Measurements from ENCODE around the gene EPN1. TPM values are rescaled to one million over a fixed set of nuclear protein-coding genes. Genes with fewer than 3 reads are reported as not detected.

The EPN1 gene
- total and polyA plus RNA-seq, 9 of the 15 experiments (the other 6 are each of a cell fraction or from before 2014, with no cell fraction given): 0.08 to 138 (median 12.7) TPM

DNA sequence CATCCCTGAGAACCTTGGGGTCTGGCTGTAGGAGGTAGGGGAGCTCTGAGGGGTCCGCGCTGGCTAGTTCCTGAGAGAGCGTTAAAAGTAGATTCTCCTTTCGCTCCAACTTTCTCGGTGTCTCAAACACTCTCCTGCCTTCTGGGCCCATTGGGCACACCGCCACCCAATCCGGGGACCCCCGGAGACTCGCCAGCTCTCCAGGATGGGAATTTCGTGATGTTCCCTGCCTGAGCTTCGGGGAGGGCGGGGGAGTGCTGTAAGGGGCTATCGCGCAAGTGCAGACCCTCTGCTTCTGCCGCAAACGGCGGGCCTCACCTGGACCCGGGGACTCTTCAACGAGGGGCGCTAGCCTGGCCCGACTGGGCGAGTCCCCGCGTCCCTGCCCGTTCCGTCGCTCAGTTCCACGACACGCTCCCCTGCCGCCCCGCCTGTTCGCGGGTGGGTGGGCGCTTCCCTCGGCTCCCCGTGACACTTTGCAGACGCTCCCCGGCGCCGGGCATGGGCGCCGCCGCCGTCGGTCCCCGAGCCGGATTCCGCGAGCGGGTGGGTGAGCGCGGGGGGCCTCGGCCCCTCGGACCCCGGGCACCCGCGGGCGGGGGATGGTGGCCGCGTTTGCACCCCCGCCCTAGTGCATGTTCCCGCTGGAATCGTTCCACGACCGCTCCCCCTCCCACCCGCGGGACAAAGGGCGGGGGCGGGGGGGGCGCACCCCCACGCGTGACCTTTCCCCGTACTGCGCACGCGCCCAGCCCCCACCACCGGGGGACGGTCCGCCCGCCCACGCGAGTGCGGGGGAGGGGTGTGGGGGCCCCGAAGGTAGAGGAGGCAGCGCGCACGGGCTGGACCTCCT lies 27.1 kb upstream of the EPN1 start, which contains the start of gene CCDC106 (continued):
- 0 out of 2 replicates have a peak, but pooled peaks have one; percentile 3 for TF ChIP-seq JUND (IDR thresholded peaks at IDR 0.05; ENCODE audit: borderline replicate concordance, low read depth, low read length)
- no peak for TF ChIP-seq JUND (tag; IDR thresholded peaks at IDR 0.05; ENCODE audit: borderline replicate concordance, low read depth, low read length)
- TF ChIP-seq U2AF1 (optimal IDR thresholded peaks at IDR 0.05; ENCODE audit: low read depth, low read length): peak; percentile 58
- TF ChIP-seq NONO (IDR thresholded peaks at IDR 0.05; ENCODE audit: low read depth in 2 of 2, low read length in 1 of 2): peak in 1 of 2 experiments; percentile 78; a peak in 2 of 4 replicates
- no peak for TF ChIP-seq ILF3 (IDR thresholded peaks at IDR 0.05; ENCODE audit: borderline replicate concordance)
- no peak for TF ChIP-seq CCAR2 (IDR thresholded peaks at IDR 0.05; ENCODE audit: low read depth, low read length)
- TF ChIP-seq RBFOX2 (IDR thresholded peaks at IDR 0.05; ENCODE audit: low read depth, low read length): peak; percentile 71
- peak; percentile 92 for TF ChIP-seq RB1 (IDR thresholded peaks at IDR 0.05; ENCODE audit: low read depth)
- TF ChIP-seq ADNP (tag; IDR thresholded peaks at IDR 0.05): no peak
- TF ChIP-seq, protein P1, sequence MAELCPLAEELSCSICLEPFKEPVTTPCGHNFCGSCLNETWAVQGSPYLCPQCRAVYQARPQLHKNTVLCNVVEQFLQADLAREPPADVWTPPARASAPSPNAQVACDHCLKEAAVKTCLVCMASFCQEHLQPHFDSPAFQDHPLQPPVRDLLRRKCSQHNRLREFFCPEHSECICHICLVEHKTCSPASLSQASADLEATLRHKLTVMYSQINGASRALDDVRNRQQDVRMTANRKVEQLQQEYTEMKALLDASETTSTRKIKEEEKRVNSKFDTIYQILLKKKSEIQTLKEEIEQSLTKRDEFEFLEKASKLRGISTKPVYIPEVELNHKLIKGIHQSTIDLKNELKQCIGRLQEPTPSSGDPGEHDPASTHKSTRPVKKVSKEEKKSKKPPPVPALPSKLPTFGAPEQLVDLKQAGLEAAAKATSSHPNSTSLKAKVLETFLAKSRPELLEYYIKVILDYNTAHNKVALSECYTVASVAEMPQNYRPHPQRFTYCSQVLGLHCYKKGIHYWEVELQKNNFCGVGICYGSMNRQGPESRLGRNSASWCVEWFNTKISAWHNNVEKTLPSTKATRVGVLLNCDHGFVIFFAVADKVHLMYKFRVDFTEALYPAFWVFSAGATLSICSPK (IDR thresholded peaks at IDR 0.05; ENCODE audit: borderline replicate concordance): no peak
- peak in 2 of 3 experiments; percentile 54 to 75 for TF ChIP-seq YY1 (IDR thresholded peaks at IDR 0.05; ENCODE audit: borderline replicate concordance in 1 of 3, control insufficient read depth in 1 of 3, extremely low read depth in 1 of 3, insufficient read depth in 3 of 3, insufficient read length in 1 of 3, insufficient replicate concordance in 2 of 3, low read depth in 1 of 3, low read length in 2 of 3)
- no peak for TF ChIP-seq CC2D1A (IDR thresholded peaks at IDR 0.05)
- peak; percentile 36 for TF ChIP-seq RBBP5 (IDR thresholded peaks at IDR 0.05; ENCODE audit: borderline replicate concordance, insufficient read depth, low read length, poor library complexity, severe bottlenecking)
- TF ChIP-seq NR2C1 (IDR thresholded peaks at IDR 0.05): no peak
- TF ChIP-seq NR2C1 (tag; IDR thresholded peaks at IDR 0.05): 0 out of 2 replicates have a peak, but pooled peaks have one; percentile 49
- TF ChIP-seq FIP1L1 (IDR thresholded peaks at IDR 0.05; ENCODE audit: low read depth, low read length, poor library complexity, severe bottlenecking): peak; percentile 91
- peak; percentile 98 for TF ChIP-seq TARDBP (IDR thresholded peaks at IDR 0.05)
- TF ChIP-seq ZNF639 (CRISPR knock-in tag; conservative IDR thresholded peaks at IDR 0.05 in 1 of 2, IDR thresholded peaks at IDR 0.05 in 1 of 2): 0 out of 4 replicates have a peak, but pooled peaks of 1 of the 2 experiments have one; percentile 38
- TF ChIP-seq, protein P2, sequence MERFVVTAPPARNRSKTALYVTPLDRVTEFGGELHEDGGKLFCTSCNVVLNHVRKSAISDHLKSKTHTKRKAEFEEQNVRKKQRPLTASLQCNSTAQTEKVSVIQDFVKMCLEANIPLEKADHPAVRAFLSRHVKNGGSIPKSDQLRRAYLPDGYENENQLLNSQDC (CRISPR knock-in tag; IDR thresholded peaks at IDR 0.05): no peak
- TF ChIP-seq LEF1 (IDR thresholded peaks at IDR 0.05): 0 out of 2 replicates have a peak, but pooled peaks have one; percentile 38
